HG03066 (cell line): ENCODE measurements around the gene CDC45.

Source experiments
- ATAC-seq: cut with Tn5 transposase; IDR thresholded peaks from one replicate; pipeline ENCODE4 v1.9.1; 2021; ENCODE audit warnings: low read depth; ENCODE audit not compliant: unreplicated experiment

CDC45 gene

GRCh38 chr22:19466848-19467752 is 12.6 kb upstream of the CDC45 start:
- ATAC-seq, result no peak

- ATAC-seq, result no peak
Measured at GRCh38 chr22:19467912-19468311, 11.8 kb upstream of the CDC45 start.

- ATAC-seq, result no peak
Measured at GRCh38 chr22:19469421-19469820, 10.3 kb upstream of the CDC45 start.

GRCh38 chr22:19470010-19470409 is 9.7 kb upstream of the CDC45 start:
- ATAC-seq, result no peak

GRCh38 chr22:19471572-19471971 is 8.1 kb upstream of the CDC45 start:
- no peak for ATAC-seq

GRCh38 chr22:19472233-19472632 is 7.5 kb upstream of the CDC45 start:
- no peak for ATAC-seq

GRCh38 chr22:19473578-19473977 is 6.1 kb upstream of the CDC45 start:
- ATAC-seq, result no peak

DNA sequence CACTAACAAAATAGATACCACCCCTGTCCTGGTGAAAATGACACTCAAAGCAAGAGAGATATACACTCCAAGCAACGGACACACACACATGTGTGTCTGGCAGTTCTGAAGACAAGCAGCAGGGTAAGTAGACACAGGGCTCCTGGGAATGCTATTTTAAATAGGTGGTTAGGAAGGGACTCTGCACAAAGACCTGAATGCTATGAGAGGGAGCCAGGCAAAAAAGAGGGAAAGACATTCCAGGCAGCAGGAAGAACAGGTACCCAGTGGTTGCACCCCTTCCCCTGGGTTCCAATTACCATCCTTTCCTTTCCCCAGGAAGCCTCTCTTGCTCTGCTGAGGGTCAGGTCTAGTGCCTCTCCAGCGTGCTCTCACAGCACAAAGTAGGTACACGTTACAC is 3.7 kb upstream of the CDC45 start:
- ATAC-seq, result no peak

GRCh38 chr22:19477321-19478044 is 2.2 kb upstream of the CDC45 start:
- ATAC-seq, result no peak

- no peak for ATAC-seq
Measured at GRCh38 chr22:19478045-19478900, 1.4 kb upstream of the CDC45 start.

GRCh38 chr22:19478901-19479354 is 792 bp upstream of the CDC45 start, which contains the start of gene UFD1:
Gene UFD1, minus strand, starts transcription at chr22:19479193. Its CDS starts 108 bp downstream, at chr22:19479085.
- peak; percentile 51 for ATAC-seq

DNA sequence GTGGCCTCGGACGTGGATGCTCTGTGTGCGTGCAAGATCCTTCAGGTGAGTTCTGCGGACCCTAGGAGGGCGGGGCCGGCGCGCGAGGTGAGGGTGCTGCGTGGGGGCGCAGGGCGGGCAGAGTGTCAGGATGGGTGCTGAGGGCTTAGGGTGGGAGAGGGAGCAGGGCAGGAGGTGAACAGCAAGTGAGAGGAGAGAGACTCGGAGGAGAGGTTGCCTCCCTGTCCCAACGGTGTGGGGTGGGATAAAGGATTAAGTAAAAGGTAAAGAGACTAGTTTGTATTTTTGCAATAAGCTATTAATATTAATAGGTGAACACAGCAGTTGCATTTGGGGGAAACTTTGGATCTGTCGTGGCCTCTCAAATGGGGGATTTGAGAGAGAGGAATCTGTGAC is 451 bp downstream of the CDC45 start:
- no peak for ATAC-seq

GRCh38 chr22:19480789-19481188 is 1.1 kb downstream of the CDC45 start:
- ATAC-seq, result no peak

- no peak for ATAC-seq
Measured at GRCh38 chr22:19482297-19482696, 2.6 kb downstream of the CDC45 start.

DNA sequence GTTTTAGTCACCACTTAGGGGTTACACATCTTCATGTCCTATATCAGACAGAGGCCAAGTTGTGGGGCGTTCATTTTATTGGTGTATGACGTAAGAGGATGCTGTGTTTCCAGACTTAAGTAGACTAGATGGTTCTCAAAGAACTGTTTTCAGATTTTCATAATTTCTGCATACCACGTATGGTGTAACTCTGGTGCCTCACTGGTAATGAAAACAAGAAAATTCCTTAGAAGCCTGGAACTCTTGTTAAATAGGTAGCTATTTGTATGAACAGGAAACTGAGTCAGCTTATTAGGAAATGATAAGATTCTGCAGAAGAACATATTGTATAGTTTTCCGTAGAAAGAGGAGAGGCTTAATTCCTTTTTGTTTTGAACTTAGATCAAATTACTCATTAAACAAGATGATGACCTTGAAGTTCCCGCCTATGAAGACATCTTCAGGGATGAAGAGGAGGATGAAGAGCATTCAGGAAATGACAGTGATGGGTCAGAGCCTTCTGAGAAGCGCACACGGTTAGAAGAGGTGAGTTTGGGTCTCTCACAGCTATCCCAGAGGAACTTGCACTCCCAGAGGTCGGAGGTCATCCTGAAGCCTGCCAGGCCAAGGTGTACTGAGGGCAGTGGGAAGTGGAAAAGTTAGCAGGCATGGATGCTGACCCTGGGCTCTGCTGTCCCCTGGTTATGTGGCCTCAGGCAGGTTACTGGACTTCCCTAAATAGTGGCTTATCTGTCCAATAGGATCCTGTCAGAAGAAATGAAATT is 3.9 kb downstream of the CDC45 start:
- no peak for ATAC-seq

DNA sequence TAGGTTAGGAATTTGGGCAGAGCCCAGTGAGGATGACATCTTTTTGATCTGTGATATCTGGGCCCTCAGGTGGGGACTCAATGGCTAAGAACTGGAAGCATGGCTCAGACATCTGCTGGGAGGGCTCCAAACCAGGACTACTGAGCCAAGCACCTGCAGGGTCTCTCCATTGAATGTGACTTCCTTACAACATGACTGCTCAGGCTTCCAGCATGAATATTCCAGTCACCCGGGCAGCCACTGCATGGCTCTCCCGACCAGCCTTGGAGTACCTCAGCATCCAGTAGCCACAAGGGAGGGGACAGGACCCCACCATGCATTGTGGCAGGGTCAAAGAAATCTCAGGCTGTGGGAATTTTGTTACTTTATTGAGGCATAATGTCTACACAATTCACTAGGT is 8.6 kb downstream of the CDC45 start:
- ATAC-seq, result no peak

DNA sequence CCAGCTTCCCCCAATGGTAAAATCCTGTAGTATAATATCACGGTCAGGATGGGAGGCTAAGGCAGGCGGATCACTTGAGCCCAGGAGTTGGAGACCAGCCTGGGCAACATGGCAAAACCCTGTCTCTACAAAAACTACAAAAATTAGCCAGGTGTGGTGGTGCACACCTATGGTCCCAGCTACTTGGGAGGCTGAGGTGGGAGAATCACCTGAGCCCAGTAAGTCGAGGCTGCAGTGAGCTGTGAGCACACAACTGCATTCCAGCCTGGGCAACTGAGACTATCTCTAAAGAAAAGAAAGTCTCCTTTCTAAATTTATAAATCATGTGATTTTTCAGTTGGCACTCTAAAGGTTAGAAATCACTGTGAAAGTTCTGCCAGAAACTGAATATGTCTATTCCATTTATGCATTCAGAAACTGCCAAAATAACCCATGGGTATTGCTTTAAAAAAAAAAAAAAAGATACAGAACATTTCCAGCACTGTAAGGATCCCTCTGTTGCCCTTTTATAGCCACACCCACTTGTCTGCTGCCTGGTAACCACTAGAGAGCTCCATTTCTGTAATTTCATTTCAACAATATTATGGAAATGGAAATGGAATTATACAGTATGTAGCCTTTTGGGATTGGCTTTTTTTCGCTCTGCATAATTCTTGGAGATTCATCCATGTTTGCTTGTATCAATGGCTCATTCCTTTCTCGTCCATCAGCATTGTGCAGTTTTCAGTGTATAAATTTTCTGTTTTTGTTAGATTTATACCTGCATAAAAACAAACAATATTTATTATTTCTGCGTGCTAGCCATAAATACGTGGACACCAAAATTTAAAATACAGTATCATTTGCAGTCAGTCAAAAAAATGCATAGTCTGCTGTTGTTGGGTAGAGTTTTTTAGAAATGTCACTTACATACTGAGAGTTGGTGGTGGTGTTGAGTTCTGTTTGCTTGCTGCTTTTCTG is 9.4 kb downstream of the CDC45 start:
- ATAC-seq, result no peak

- no peak for ATAC-seq
Measured at GRCh38 chr22:19490628-19491230, 11.0 kb downstream of the CDC45 start.
